HL-60/S4 treated with retinoic acid at 250 ng/mL for 4 days and 3 days (cell line): ENCODE data around the gene RDH14.

Experiments
- in situ Hi-C: fragments of 300-500 bp; cut with MboI; formaldehyde crosslinking; loops from 2 replicates; pipeline ENCODE4 v1.7.0; 2022; ENCODE audit warnings: low sequenced_read_pairs

The RDH14 gene

GRCh38 chr2:18578033-18578432, 17.6 kb upstream of the RDH14 start:
- in situ Hi-C loops: no loop called here

- in situ Hi-C loops: no loop called here
Observed at GRCh38 chr2:18566145-18566769, 5.8 kb upstream of the RDH14 start.

- in situ Hi-C loops: no loop called here
Observed at GRCh38 chr2:18560797-18561085, 288 bp upstream of the RDH14 start.

- in situ Hi-C loops: no loop called here
Observed at GRCh38 chr2:18559531-18560030, 872 bp downstream of the RDH14 start.

- in situ Hi-C loops: no loop called here
Observed at GRCh38 chr2:18558458-18558857, 2.0 kb downstream of the RDH14 start.

- in situ Hi-C loops: no loop called here
Observed at GRCh38 chr2:18557121-18557520, 3.3 kb downstream of the RDH14 start.

GRCh38 chr2:18552351-18553077, 7.9 kb downstream of the RDH14 start:
- in situ Hi-C loops: no loop called here

- in situ Hi-C loops: no loop called here
Observed at GRCh38 chr2:18551623-18552022, 8.8 kb downstream of the RDH14 start.

GRCh38 chr2:18551169-18551568, 9.3 kb downstream of the RDH14 start:
- in situ Hi-C loops: no loop called here

- in situ Hi-C loops: no loop called here
Observed at GRCh38 chr2:18550433-18550832, 10.0 kb downstream of the RDH14 start.

- in situ Hi-C loops: no loop called here
Observed at GRCh38 chr2:18549083-18549482, 11.4 kb downstream of the RDH14 start.

GRCh38 chr2:18548621-18549020, 11.8 kb downstream of the RDH14 start:
- in situ Hi-C loops: no loop called here

- in situ Hi-C loops: no loop called here
Observed at GRCh38 chr2:18546567-18546966, 13.9 kb downstream of the RDH14 start.

GRCh38 chr2:18545384-18545783, 15.1 kb downstream of the RDH14 start:
- in situ Hi-C loops: no loop called here

- in situ Hi-C loops: no loop called here
Observed at GRCh38 chr2:18544171-18544570, 16.3 kb downstream of the RDH14 start.

GRCh38 chr2:18540872-18541271, 19.6 kb downstream of the RDH14 start:
- in situ Hi-C loops: no loop called here

- in situ Hi-C loops: no loop called here
Observed at GRCh38 chr2:18536697-18537096, 23.8 kb downstream of the RDH14 start.

GRCh38 chr2:18536100-18536499, 24.4 kb downstream of the RDH14 start:
- in situ Hi-C loops: no loop called here

GRCh38 chr2:18531194-18531593, 29.3 kb downstream of the RDH14 start:
- in situ Hi-C loops: no loop called here

- in situ Hi-C loops: no loop called here
Observed at GRCh38 chr2:18527822-18528221, 32.6 kb downstream of the RDH14 start.

- in situ Hi-C loops: no loop called here
Observed at GRCh38 chr2:18527326-18527725, 33.1 kb downstream of the RDH14 start.

- in situ Hi-C loops: no loop called here
Observed at GRCh38 chr2:18526429-18526828, 34.0 kb downstream of the RDH14 start.

- in situ Hi-C loops: no loop called here
Observed at GRCh38 chr2:18525852-18526251, 34.6 kb downstream of the RDH14 start.
